A549 (cell line): Measurements from ENCODE around the gene HOXB3. TPM values are rescaled to one million over a fixed set of nuclear protein-coding genes. Genes with fewer than 3 reads are reported as not detected.

ENCODE experiments used
- ATAC-seq, 2 experiments: fragments of 200-7000 bp in 1 of 2; fragments of >200 bp in 1 of 2; cut with Nextera tagmentation in 1 of 2; cut with Tn5 transposase in 1 of 2; 3 replicates each; pipeline versions ENCODE4 v1.8.0 to v1.9.1; 2018 to 2020; ENCODE audit warnings: mild to moderate bottlenecking in 1 of 2, moderate library complexity in 1 of 2
- CTCF ChIA-PET: fragments of 300-600 bp; sonication (Branson Sonifier 250); formaldehyde crosslinking; extraction: SDS; loops from one replicate; lab custom pipeline; 2021; ENCODE audit warnings: antibody characterized with exemption, inconsistent platforms; lab: Yijun Ruan, JAX
- POLR2A ChIA-PET: fragments of 350-600 bp; formaldehyde crosslinking; extraction: SDS; loops from one replicate; lab custom pipeline; 2021; ENCODE audit warnings: antibody characterized with exemption, inconsistent platforms; lab: Yijun Ruan, JAX
- DNase-seq, 2 experiments: peaks; one replicate each; pipeline versions ENCODE4 v3.0.0 to v3.0.0-alpha.2; 2011 to 2016; ENCODE audit warnings: low read depth in 1 of 2, low spot score in 1 of 2
- FAIRE-seq: peaks from 2 replicates; lab custom pipeline; 2011; peaks lifted over from hg19 to GRCh38; lab: Jason Lieb, UNC
- H3K27ac ChIP-seq, 2 experiments: fragments of >200 bp; sonication (Bioruptor Twin); formaldehyde crosslinking; 3 replicates each; pipeline ENCODE4 v1.5.1; 2016 to 2017
- H3K4me1 ChIP-seq: fragments of >200 bp; sonication (Bioruptor Twin); formaldehyde crosslinking; 3 replicates; pipeline ENCODE4 v1.6.1; 2016
- H3K4me2 ChIP-seq: fragments of >200 bp; sonication (Bioruptor Twin); formaldehyde crosslinking; 3 replicates; pipeline ENCODE4 v1.6.1; 2016
- H3K4me3 ChIP-seq: fragments of >200 bp; sonication (Bioruptor Twin); formaldehyde crosslinking; 3 replicates; pipeline ENCODE4 v1.5.1; 2016
- H3K9me3 ChIP-seq: fragments of >200 bp; sonication (Bioruptor Twin); formaldehyde crosslinking; 3 replicates; pipeline ENCODE4 v1.6.1; 2016
- BHLHE40 ChIP-seq: IDR thresholded peaks from 2 replicates; pipeline ENCODE4 v1.6.1; 2012; ENCODE audit warnings: low read depth, low read length, inconsistent platforms
- CEBPB ChIP-seq, 2 experiments: fragments of >200 bp in 1 of 2; sonication (Bioruptor Twin) in 1 of 2; formaldehyde crosslinking in 1 of 2; IDR thresholded peaks; 2 replicates each; pipeline ENCODE4 v1.6.1; 2012 to 2016
- EP300 ChIP-seq, 2 experiments: fragments of >200 bp; sonication (Bioruptor Twin); formaldehyde crosslinking; IDR thresholded peaks; 2 replicates in 1 of 2; 3 replicates in 1 of 2; pipeline ENCODE4 v1.6.1; 2016 to 2017
- FOSB ChIP-seq: fragments of 250-450 bp; sonication (Bioruptor Pico); IDR thresholded peaks from 2 replicates; pipeline ENCODE4 v1.5.0; 2020; ENCODE audit warnings: mild to moderate bottlenecking, moderate library complexity
- HEYL ChIP-seq: fragments of 250-450 bp; sonication (Bioruptor Pico); IDR thresholded peaks from 2 replicates; pipeline ENCODE4 v1.8.0; 2021; ENCODE audit warnings: mild to moderate bottlenecking, moderate library complexity
- HOXA7 ChIP-seq: fragments of 250-450 bp; sonication (Bioruptor Pico); IDR thresholded peaks from 2 replicates; pipeline ENCODE4 v1.5.0; 2020; ENCODE audit warnings: mild to moderate bottlenecking, moderate library complexity
- HOXB13 ChIP-seq: fragments of 250-450 bp; sonication (Bioruptor Pico); IDR thresholded peaks from 2 replicates; pipeline ENCODE4 v1.5.0; 2020; ENCODE audit warnings: low read depth, mild to moderate bottlenecking, moderate library complexity
- HOXB5 ChIP-seq: fragments of 250-450 bp; sonication (Bioruptor Pico); IDR thresholded peaks from 2 replicates; pipeline ENCODE4 v1.5.0; 2020; ENCODE audit warnings: mild to moderate bottlenecking, moderate library complexity
- JUN ChIP-seq, 2 experiments: fragments of >200 bp; sonication (Bioruptor Twin); formaldehyde crosslinking; IDR thresholded peaks; 2 replicates in 1 of 2; 3 replicates in 1 of 2; pipeline ENCODE4 v1.6.1; 2016 to 2017
- JUNB ChIP-seq: fragments of >200 bp; sonication (Bioruptor Twin); formaldehyde crosslinking; IDR thresholded peaks from 2 replicates; pipeline ENCODE4 v1.6.1; 2016
- KDM1A ChIP-seq: fragments of 200-600 bp; sonication (generic); IDR thresholded peaks from 2 replicates; pipeline ENCODE4 v1.6.1; 2016; ENCODE audit warnings: low read depth, mild to moderate bottlenecking
- MAFK ChIP-seq: fragments of 450-650 bp; IDR thresholded peaks from 2 replicates; pipeline ENCODE4 v1.6.1; 2014; ENCODE audit not compliant: partially characterized antibody
- MAZ ChIP-seq: fragments of 150-350 bp; IDR thresholded peaks from 2 replicates; pipeline ENCODE4 v1.6.1; 2014; ENCODE audit warnings: antibody characterized with exemption, low read depth, low read length, borderline replicate concordance
- MYC ChIP-seq: IDR thresholded peaks from 2 replicates; pipeline ENCODE4 v1.6.1; 2012; ENCODE audit warnings: mild to moderate bottlenecking, inconsistent platforms, low read length, improper control_type of control experiment, borderline replicate concordance
- POLR2AphosphoS2 ChIP-seq: conservative IDR thresholded peaks from 2 replicates; pipeline ENCODE4 v1.6.1; 2012; ENCODE audit warnings: low read length, improper control_type of control experiment, inconsistent platforms
- RAD21 ChIP-seq, 2 experiments: fragments of >200 bp in 1 of 2; sonication (Bioruptor Twin) in 1 of 2; formaldehyde crosslinking in 1 of 2; IDR thresholded peaks in 1 of 2; conservative IDR thresholded peaks in 1 of 2; 2 replicates in 1 of 2; 3 replicates in 1 of 2; pipeline ENCODE4 v1.6.1; 2012 to 2018; ENCODE audit warnings: inconsistent platforms in 1 of 2
- RARB ChIP-seq: fragments of 250-450 bp; sonication (Bioruptor Pico); IDR thresholded peaks from 2 replicates; pipeline ENCODE4 v1.8.0; 2021; ENCODE audit warnings: mild to moderate bottlenecking, moderate library complexity
- RFX5 ChIP-seq: fragments of 450-650 bp; IDR thresholded peaks from 2 replicates; pipeline ENCODE4 v1.7.1; 2014; ENCODE audit warnings: antibody characterized with exemption, mild to moderate bottlenecking, moderate library complexity
- SMC3 ChIP-seq: fragments of >200 bp; sonication (Bioruptor Twin); formaldehyde crosslinking; IDR thresholded peaks from 3 replicates; pipeline ENCODE4 v1.6.1; 2018; ENCODE audit warnings: inconsistent platforms
- SREBF2 ChIP-seq: fragments of 450-650 bp; IDR thresholded peaks from 2 replicates; pipeline ENCODE4 v1.6.1; 2014; ENCODE audit warnings: mild to moderate bottlenecking, moderate library complexity
- ZSCAN20 ChIP-seq: fragments of 250-450 bp; sonication (Bioruptor Pico); IDR thresholded peaks from 2 replicates; pipeline ENCODE4 v1.8.0; 2022; ENCODE audit warnings: mild to moderate bottlenecking, moderate library complexity
- WGBS: methylation state at CpG from one replicate; pipeline ENCODE4 v1.1.6; 2017; ENCODE audit errors: missing lambda C conversion rate; 5-methylcytosine and 5-hydroxymethylcytosine counted together
- polyA plus RNA-seq, 4 experiments: library from polyadenylated mRNA; depleted of rRNA in 3 of 4; stranded (reverse); fragments of >200 nt; fragmentation: RNase III in 1 of 4; extraction: RNeasy Plus Mini Kit Qiagen cat#74134 plus additional on column Dnase treatment in 1 of 4; gene quantifications; 2 replicates in 3 of 4; 3 replicates in 1 of 4; pipeline ENCODE4 v1.2.3, GENCODE V29; 2011 to 2017
- TF ChIP-seq, protein P1 (sequence below): IDR thresholded peaks from 2 replicates; pipeline ENCODE4 v1.6.1; 2012
- TF ChIP-seq, protein P2 (sequence below): IDR thresholded peaks from 2 replicates; pipeline ENCODE4 v1.6.1; 2012
- TF ChIP-seq, protein P3 (sequence below): fragments of 250-450 bp; sonication (Bioruptor Pico); IDR thresholded peaks from 2 replicates; pipeline ENCODE4 v1.5.0; 2020; ENCODE audit warnings: low read depth, mild to moderate bottlenecking, moderate library complexity

The HOXB3 gene
- polyA plus RNA-seq, 2 of the 4 experiments (the other 2 are of a cell fraction), result 8.6 to 17.0 TPM

DNA sequence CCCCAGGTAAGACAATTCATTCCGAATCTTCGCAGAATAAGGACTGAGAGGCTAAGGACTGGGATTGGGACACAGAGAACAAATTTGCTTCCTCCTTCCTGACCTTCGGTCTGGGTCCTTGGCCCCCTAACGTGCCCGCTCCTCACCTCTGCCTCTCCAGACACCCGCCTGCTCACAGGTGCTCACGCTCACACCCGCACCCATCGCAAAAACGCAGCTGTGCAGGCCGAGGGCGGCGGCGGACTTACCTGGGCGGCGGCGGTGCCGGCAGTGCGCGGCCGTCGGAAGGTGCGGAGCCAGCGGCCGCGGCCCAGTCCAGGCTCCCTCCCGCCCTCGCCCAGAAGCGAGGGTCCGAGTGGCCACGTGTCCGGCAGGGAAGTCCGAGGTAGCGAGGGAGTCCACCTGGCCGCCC lies 43.2 kb upstream of the HOXB3 start:
- FAIRE-seq (no peak), ATAC-seq (no peak)
- H3K4me2 ChIP-seq, result no peak overlapping the region
- peaks cover 32% of the 10 kb centered on the region for H3K4me1 ChIP-seq
- WGBS, result 94% methylated on average over 34 of the region's 35 CpGs
- H3K4me3 ChIP-seq, result no peak overlapping the region
- H3K27ac ChIP-seq, result no peak overlapping the region
- POLR2A ChIA-PET, result no interaction called here
- CTCF ChIA-PET, result interaction anchor here (1.1 to 2.3 kb wide), 5 partner anchors 14 to 246 kb away, joined by 3 to 19 read pairs (median 5); no protein-coding TSS in a partner anchor
- H3K9me3 ChIP-seq, result no peaks in the 10 kb centered on the region
- TF ChIP-seq, protein P1, sequence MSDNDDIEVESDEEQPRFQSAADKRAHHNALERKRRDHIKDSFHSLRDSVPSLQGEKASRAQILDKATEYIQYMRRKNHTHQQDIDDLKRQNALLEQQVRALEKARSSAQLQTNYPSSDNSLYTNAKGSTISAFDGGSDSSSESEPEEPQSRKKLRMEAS, result no peak
- TF ChIP-seq SMC3, result no peak
- no peak for TF ChIP-seq MAZ
- TF ChIP-seq, protein P2, sequence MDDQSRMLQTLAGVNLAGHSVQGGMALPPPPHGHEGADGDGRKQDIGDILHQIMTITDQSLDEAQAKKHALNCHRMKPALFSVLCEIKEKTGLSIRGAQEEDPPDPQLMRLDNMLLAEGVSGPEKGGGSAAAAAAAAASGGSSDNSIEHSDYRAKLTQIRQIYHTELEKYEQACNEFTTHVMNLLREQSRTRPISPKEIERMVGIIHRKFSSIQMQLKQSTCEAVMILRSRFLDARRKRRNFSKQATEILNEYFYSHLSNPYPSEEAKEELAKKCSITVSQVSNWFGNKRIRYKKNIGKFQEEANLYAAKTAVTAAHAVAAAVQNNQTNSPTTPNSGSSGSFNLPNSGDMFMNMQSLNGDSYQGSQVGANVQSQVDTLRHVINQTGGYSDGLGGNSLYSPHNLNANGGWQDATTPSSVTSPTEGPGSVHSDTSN, result no peak
- TF ChIP-seq, protein P3, sequence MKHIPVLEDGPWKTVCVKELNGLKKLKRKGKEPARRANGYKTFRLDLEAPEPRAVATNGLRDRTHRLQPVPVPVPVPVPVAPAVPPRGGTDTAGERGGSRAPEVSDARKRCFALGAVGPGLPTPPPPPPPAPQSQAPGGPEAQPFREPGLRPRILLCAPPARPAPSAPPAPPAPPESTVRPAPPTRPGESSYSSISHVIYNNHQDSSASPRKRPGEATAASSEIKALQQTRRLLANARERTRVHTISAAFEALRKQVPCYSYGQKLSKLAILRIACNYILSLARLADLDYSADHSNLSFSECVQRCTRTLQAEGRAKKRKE (CRISPR knock-in tag), result no peak
- TF ChIP-seq MYC, result no peak
- TF ChIP-seq BHLHE40, result no peak
- TF ChIP-seq KDM1A, result no peak
- no peak for TF ChIP-seq POLR2AphosphoS2
- TF ChIP-seq, all 56 proteins: peak for 0
- no peak for DNase-seq

DNA sequence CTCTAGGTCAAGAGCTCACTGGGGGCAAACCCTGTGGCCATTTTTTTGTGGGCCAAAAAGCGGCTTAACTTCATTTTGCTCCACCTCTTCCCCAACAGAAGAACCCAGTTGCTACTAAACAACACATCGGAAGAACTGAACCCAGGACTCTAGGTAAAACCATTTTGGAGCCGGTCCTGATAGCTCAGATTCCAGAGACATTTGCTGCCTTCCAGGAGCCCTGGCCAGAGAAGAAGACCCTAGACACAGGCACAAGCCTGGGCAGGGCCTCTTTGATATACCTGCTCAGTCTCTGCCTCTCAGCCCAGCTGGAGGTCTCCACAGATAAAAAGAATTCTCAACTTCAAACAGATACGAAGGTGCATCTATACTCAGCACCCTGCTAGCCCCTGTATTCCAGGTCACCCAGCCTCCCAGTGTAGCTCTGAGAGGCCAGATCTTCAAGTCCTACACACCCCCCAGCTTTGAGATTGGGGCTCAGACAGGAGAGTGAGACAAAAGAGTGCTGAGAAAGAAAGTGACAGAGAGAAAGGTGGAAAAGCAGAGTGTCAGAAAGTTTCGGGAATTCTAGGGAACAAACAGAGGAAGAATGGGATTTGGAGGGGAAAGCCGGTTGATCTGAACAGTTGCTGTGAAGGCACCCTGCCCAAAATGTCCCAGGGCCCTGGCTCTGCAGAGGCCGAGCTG lies 42.7 kb upstream of the HOXB3 start:
- Histone ChIP-seq H3K4me3 (no peak overlapping the region), H3K4me2 (no peak overlapping the region), H3K9me3 (no peaks in the 10 kb centered on the region), H3K27ac (no peak overlapping the region), H3K4me1 (peaks cover 27% of the 10 kb centered on the region)
- ChIA-PET POLR2A (no interaction called here), CTCF (interaction anchor here (1.1 to 2.3 kb wide), 8 partner anchors 10 to 246 kb away, joined by 3 to 19 read pairs (median 5); no protein-coding TSS in a partner anchor)
- TF ChIP-seq HEYL (CRISPR knock-in tag) (no peak), FOSB (CRISPR knock-in tag) (no peak), SREBF2 (no peak), CEBPB (IDR thresholded peaks at IDR 0.05) (no peak), JUN (IDR thresholded peaks at IDR 0.05) (no peak), HOXB5 (no peak), RFX5 (no peak), HOXA7 (CRISPR knock-in tag) (no peak), MAFK (no peak), BHLHE40 (no peak), RARB (CRISPR knock-in tag) (no peak), JUNB (no peak), EP300 (IDR thresholded peaks at IDR 0.05) (no peak), SMC3 (no peak), ZSCAN20 (CRISPR knock-in tag) (no peak), HOXB13 (no peak), RAD21 (conservative IDR thresholded peaks at IDR 0.05 in 1 of 2, IDR thresholded peaks at IDR 0.05 in 1 of 2) (no peak)
- TF ChIP-seq, protein P3 (CRISPR knock-in tag), result no peak
- DNase-seq, result no peak
- WGBS, result 91% methylated on average over 7 of the region's 7 CpGs
- no peak for ATAC-seq
- no peak for FAIRE-seq
